IPS-NIHi7 (cell line): ENCODE data around the gene LYPD4.
"Not testable (repeated sequence)": the region's sequence is repeated elsewhere in the genome, so short reads cannot be mapped to it uniquely, and the experiment has no call there.

ENCODE experiments used
- DNase-seq: peaks from one replicate; pipeline ENCODE4 v3.0.0; 2012; ENCODE audit warnings: mixed read lengths; ENCODE audit errors: extremely low spot score

The LYPD4 gene

DNA sequence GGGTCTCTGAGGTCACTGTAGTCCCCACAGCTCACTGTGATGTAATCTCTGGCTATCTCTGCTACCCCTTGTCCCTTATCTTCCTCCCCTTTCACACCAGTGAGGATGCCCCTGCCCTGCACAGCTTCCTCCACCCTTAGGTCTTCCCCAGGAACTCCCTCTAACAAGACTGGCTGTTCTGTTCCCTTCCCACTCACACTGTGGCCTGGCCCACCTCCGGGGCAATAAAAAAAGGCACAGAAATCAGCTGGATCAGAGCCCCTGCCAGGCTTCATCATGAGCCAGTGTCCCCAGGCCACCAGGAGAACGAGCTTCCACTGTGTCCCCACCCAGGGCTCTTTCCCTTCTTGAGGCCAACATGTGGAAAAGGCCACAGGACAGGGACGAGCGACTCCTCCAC is 43.5 kb downstream of the LYPD4 start:
- DNase-seq: no peak

DNA sequence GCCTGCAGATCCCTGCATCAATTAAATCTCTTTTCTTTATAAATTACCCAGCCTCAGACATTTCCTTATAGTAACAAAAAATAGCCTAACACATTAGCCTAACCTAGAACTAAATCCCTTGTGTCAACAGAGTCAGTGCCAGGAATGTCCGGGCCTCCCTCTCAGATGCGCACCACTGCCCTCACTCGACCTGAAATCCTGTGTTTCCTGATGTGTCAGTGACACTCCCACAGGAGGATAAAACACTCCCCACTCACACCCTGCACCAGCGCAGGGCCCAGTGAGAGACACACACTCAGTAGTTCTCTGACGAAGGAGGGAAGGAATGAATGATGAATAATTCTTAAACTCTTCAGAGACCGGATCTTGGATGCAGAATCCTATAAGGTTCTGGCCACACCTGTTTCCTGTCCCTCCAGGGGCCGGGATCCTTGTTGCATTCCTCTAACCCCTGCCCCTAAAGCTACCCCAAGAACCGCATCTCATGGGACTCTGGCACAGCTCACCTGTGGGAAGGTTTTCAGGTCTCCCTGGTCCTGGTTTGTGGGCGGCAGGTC is 45.0 kb downstream of the LYPD4 start:
- DNase-seq: no peak

GRCh38 chr19:41796901-41797300 is 47.6 kb downstream of the LYPD4 start:
- DNase-seq: no peak

DNA sequence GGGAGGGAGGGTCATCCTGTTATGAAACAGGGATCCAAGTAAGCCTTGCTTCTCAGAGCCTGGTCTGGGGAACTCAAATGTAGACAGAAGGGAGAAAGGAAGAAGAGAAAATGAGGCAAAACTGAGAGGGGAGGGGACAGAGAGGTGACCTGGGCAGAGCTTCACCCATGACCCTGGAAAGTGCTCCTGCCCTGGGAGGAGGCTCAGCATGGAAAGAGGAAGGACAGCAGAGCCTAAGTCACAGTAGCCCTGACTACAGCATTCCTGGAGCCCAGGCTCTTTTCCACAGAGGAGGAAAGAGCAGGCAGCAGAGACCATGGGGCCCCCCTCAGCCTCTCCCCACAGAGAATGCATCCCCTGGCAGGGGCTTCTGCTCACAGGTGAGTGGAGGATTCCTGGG is 48.1 kb downstream of the LYPD4 start, which contains the start of gene CEACAM3:
Gene CEACAM3 (plus strand): TSS at position 226 of the 400 bp plus-strand sequence. CDS start 91 bp downstream, at position 317.
- no peak for DNase-seq

DNA sequence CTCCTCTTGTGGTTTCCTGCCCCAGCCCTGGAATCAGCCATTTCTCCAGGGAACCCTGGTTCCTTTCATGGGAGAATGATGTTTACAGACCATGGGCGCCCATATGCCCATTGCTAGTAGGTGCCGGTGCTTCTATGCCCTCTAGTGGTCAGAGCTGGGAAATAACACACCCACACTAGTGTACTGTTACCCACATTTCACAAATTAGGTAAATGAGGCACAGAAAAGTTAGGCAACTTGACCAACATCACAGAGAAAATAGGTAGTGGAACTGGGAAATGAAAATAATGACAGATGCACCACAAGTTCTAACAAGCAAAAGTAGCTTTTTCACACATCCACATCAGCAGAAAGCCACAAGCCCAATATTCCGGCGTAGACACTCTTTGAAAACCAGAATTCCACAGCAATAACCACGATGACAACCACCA is 49.4 kb downstream of the LYPD4 start:
- peak; percentile 37 for DNase-seq

DNA sequence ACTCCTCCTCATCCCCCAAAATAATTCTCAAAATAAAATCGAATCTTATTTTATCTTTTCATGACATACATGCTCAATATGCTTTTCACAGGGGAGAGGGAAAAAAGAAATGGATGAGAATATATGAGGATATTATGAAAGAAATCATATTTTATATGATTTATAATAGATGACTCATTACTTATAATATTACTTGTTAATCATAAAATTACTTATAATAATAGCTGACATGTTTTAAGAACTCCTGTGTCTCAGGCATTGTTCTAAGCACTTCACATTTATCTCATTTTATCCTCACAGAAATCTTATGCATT is 51.1 kb downstream of the LYPD4 start:
- DNase-seq: no peak

DNA sequence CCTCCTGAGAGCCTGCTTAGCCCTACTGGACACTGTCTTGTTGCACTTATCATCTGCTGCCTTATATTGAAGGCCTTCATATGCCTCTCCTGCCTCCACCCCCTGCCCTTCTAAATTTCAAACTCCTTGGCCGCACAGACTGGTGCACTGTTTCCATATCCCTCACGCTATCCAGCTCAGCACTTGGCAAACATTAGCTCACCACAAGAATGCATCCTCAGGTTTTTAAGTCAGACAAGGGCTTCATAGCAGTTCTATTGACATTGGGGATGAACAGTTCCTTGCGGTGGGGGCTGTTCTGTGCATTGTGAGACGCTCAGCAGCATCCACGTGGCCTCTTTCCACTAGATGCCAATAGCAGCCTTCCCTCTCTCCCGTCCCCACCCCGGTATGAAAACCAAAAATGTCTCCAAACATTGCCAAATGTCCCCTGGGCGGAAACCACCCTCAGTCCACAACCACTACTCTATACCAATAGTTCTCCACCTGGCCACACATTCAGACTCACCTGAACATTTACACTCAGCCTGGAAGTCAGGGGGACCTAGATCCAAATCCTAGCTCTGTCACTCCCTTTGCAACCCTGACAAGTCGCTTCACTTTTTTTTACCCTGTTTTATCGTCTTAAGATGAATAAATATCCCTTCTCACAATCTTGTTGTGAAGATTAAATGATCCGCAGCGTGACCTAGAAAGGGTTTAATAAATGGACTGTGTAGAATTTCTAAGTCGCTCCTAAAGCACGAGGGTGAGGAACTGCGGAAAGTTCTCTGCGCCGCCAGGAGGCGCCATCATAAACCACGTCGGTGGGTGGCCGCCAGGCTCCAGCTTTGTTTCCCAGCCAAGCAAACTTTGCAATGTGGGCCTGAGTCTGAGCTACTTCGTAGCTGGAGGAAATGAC is 51.7 kb downstream of the LYPD4 start:
- DNase-seq: peak; percentile 84

GRCh38 chr19:41789053-41789452 is 55.4 kb downstream of the LYPD4 start:
- DNase-seq: not testable (repeated sequence)

DNA sequence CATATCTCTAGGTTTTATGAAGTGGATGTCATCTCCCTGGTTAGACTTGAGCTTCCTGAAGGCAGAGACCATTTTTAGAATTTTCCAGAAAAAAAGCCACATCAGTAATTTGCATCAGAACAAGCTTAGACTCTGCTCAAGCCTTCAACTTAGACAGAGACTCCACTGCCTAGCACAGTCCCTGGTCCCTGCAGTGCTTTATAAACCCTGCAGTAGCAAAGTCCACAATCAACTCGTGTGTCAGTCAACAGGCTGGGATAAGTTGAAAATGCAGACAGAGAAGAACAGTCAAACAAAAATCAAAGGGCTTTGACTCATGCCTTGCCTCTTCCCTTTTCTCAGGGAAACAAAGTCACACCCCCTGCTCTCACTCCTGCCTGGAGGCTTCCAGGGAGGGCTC is 56.0 kb downstream of the LYPD4 start:
- DNase-seq: not testable (repeated sequence)
